HG03025 (cell line): ENCODE results near the gene TRAPPC12.
"Not testable (repeated sequence)": the region's sequence is repeated elsewhere in the genome, so short reads cannot be mapped to it uniquely, and the experiment has no call there.

Experiments used
- ATAC-seq: cut with Tn5 transposase; IDR thresholded peaks from one replicate; pipeline ENCODE4 v1.9.1; 2021; ENCODE audit warnings: mild to moderate bottlenecking, moderate library complexity; ENCODE audit not compliant: unreplicated experiment, low FRiP score

TRAPPC12 gene

GRCh38 chr2:3368261-3368722 lies 11.2 kb upstream of the TRAPPC12 start:
- ATAC-seq: no peak

GRCh38 chr2:3369340-3370181 lies 9.9 kb upstream of the TRAPPC12 start:
- not testable (repeated sequence) for ATAC-seq

- ATAC-seq: no peak
Observed at GRCh38 chr2:3376821-3377220, 2.7 kb upstream of the TRAPPC12 start.

GRCh38 chr2:3377279-3377611 lies 2.2 kb upstream of the TRAPPC12 start:
- peak; percentile 13 for ATAC-seq

- ATAC-seq: peak; percentile 85
Observed at GRCh38 chr2:3377612-3378432, 1.7 kb upstream of the TRAPPC12 start, which contains the start of gene EIPR1. EIPR1 (minus strand) TSS chr2:3377818; CDS start chr2:3377689, 129 bp downstream.

GRCh38 chr2:3379339-3379646 lies 201 bp upstream of the TRAPPC12 start:
- no peak for ATAC-seq

GRCh38 chr2:3386448-3386958 lies 7.0 kb downstream of the TRAPPC12 start:
- ATAC-seq: no peak

GRCh38 chr2:3387011-3387410 lies 7.5 kb downstream of the TRAPPC12 start:
- ATAC-seq: no peak

GRCh38 chr2:3387644-3388411 lies 8.3 kb downstream of the TRAPPC12 start:
- no peak for ATAC-seq

- no peak for ATAC-seq
Observed at GRCh38 chr2:3388412-3388738, 8.9 kb downstream of the TRAPPC12 start.

GRCh38 chr2:3389193-3389592 lies 9.7 kb downstream of the TRAPPC12 start:
- no peak for ATAC-seq

GRCh38 chr2:3390041-3390440 lies 10.5 kb downstream of the TRAPPC12 start:
- no peak for ATAC-seq

- ATAC-seq: no peak
Observed at GRCh38 chr2:3392216-3392615, 12.7 kb downstream of the TRAPPC12 start.

GRCh38 chr2:3396920-3397559 lies 17.5 kb downstream of the TRAPPC12 start:
- ATAC-seq: no peak

GRCh38 chr2:3398857-3399256 lies 19.4 kb downstream of the TRAPPC12 start:
- ATAC-seq: no peak

GRCh38 chr2:3399381-3399780 lies 19.9 kb downstream of the TRAPPC12 start:
- ATAC-seq: no peak

GRCh38 chr2:3399829-3400228 lies 20.3 kb downstream of the TRAPPC12 start:
- no peak for ATAC-seq

- ATAC-seq: peak; percentile 99
Observed at GRCh38 chr2:3403587-3404334, 24.3 kb downstream of the TRAPPC12 start.

- no peak for ATAC-seq
Observed at GRCh38 chr2:3404349-3404894, 24.9 kb downstream of the TRAPPC12 start.
